Measurements from ENCODE around the gene CRYGS.
"Not testable (repeated sequence)": the region's sequence is repeated elsewhere in the genome, so short reads cannot be mapped to it uniquely, and the experiment has no call there.

DNA sequence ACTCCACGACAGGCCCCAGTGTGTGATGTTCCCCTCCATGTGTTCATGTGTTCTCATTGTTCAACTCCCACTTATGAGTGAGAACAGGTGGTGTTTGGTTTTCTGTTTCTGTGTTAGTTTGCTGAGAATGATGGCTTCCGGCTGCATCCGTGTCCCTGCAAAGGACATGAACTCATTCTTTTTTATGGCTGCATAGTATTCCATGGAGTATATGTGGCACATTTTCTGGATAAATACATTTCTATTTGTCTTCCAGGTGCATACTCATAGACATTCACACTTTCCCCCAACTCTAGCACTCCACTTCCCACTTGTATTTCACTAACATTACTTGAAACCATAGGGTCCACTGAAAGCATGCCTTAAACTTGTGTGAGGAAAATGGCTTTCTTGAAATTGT, 12.5 kb downstream of the CRYGS start:
- TF ChIP-seq, protein P1, sequence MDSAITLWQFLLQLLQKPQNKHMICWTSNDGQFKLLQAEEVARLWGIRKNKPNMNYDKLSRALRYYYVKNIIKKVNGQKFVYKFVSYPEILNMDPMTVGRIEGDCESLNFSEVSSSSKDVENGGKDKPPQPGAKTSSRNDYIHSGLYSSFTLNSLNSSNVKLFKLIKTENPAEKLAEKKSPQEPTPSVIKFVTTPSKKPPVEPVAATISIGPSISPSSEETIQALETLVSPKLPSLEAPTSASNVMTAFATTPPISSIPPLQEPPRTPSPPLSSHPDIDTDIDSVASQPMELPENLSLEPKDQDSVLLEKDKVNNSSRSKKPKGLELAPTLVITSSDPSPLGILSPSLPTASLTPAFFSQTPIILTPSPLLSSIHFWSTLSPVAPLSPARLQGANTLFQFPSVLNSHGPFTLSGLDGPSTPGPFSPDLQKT (IDR thresholded peaks at IDR 0.05; ENCODE audit: borderline replicate concordance, low read depth, low read length), result not testable (repeated sequence)
- TF ChIP-seq, protein P2, sequence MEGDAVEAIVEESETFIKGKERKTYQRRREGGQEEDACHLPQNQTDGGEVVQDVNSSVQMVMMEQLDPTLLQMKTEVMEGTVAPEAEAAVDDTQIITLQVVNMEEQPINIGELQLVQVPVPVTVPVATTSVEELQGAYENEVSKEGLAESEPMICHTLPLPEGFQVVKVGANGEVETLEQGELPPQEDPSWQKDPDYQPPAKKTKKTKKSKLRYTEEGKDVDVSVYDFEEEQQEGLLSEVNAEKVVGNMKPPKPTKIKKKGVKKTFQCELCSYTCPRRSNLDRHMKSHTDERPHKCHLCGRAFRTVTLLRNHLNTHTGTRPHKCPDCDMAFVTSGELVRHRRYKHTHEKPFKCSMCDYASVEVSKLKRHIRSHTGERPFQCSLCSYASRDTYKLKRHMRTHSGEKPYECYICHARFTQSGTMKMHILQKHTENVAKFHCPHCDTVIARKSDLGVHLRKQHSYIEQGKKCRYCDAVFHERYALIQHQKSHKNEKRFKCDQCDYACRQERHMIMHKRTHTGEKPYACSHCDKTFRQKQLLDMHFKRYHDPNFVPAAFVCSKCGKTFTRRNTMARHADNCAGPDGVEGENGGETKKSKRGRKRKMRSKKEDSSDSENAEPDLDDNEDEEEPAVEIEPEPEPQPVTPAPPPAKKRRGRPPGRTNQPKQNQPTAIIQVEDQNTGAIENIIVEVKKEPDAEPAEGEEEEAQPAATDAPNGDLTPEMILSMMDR (tag by site-specific recombination; IDR thresholded peaks at IDR 0.05), result not testable (repeated sequence)
- not testable (repeated sequence) for TF ChIP-seq ZNF211 (tag by site-specific recombination; IDR thresholded peaks at IDR 0.05; ENCODE audit: low read depth); ZNF274 (IDR thresholded peaks at IDR 0.05; ENCODE audit: low read length); ZNF274 (tag by site-specific recombination; IDR thresholded peaks at IDR 0.05; ENCODE audit: borderline replicate concordance); ZNF184 (tag by site-specific recombination; IDR thresholded peaks at IDR 0.05); ZFP3 (tag by site-specific recombination; IDR thresholded peaks at IDR 0.05; ENCODE audit: low read depth); GLIS2 (tag by site-specific recombination; IDR thresholded peaks at IDR 0.05); ZNF239 (tag by site-specific recombination; IDR thresholded peaks at IDR 0.05); ZNF514 (tag by site-specific recombination; IDR thresholded peaks at IDR 0.05); ZNF426 (tag by site-specific recombination; IDR thresholded peaks at IDR 0.05); ZNF785 (tag by site-specific recombination; IDR thresholded peaks at IDR 0.05); ZBTB21 (tag by site-specific recombination; IDR thresholded peaks at IDR 0.05); TRIM28 (IDR thresholded peaks at IDR 0.05; ENCODE audit: borderline replicate concordance, low read length)
